HG03342 (cell line): ENCODE measurements around the gene WDPCP.
"Not testable (repeated sequence)": the region's sequence is repeated elsewhere in the genome, so short reads cannot be mapped to it uniquely, and the experiment has no call there.

Experiments used
- ATAC-seq: cut with Tn5 transposase; IDR thresholded peaks from one replicate; pipeline ENCODE4 v1.9.1; 2021; ENCODE audit warnings: mild to moderate bottlenecking, moderate library complexity; ENCODE audit not compliant: unreplicated experiment

Gene WDPCP

GRCh38 chr2:63465633-63466032 is 122.6 kb downstream of the WDPCP start:
- no peak for ATAC-seq

- no peak for ATAC-seq
Observed at GRCh38 chr2:63463142-63463541, 125.1 kb downstream of the WDPCP start.

GRCh38 chr2:63446658-63447057 is 141.6 kb downstream of the WDPCP start:
- ATAC-seq: no peak

- ATAC-seq: no peak
Observed at GRCh38 chr2:63444565-63445288, 143.6 kb downstream of the WDPCP start.

- no peak for ATAC-seq
Observed at GRCh38 chr2:63440612-63441011, 147.7 kb downstream of the WDPCP start.

GRCh38 chr2:63438181-63438580 is 150.1 kb downstream of the WDPCP start:
- no peak for ATAC-seq

GRCh38 chr2:63436488-63436887 is 151.8 kb downstream of the WDPCP start:
- no peak for ATAC-seq

- no peak for ATAC-seq
Observed at GRCh38 chr2:63435070-63435469, 153.2 kb downstream of the WDPCP start.

GRCh38 chr2:63434024-63435001 is 154.0 kb downstream of the WDPCP start:
- ATAC-seq: no peak

- no peak for ATAC-seq
Observed at GRCh38 chr2:63432373-63432772, 155.9 kb downstream of the WDPCP start.

- ATAC-seq: no peak
Observed at GRCh38 chr2:63425606-63426005, 162.7 kb downstream of the WDPCP start.

GRCh38 chr2:63425079-63425416 is 163.2 kb downstream of the WDPCP start:
- ATAC-seq: peak; percentile 96

- ATAC-seq: peak; percentile 19
Observed at GRCh38 chr2:63424329-63425078, 163.8 kb downstream of the WDPCP start.

GRCh38 chr2:63422556-63422955 is 165.7 kb downstream of the WDPCP start:
- ATAC-seq: no peak

GRCh38 chr2:63408530-63408929 is 179.7 kb downstream of the WDPCP start:
- ATAC-seq: no peak

GRCh38 chr2:63406641-63407040 is 181.6 kb downstream of the WDPCP start:
- ATAC-seq: no peak

GRCh38 chr2:63403820-63404219 is 184.5 kb downstream of the WDPCP start:
- no peak for ATAC-seq

GRCh38 chr2:63402889-63403288 is 185.4 kb downstream of the WDPCP start:
- ATAC-seq: not testable (repeated sequence)

GRCh38 chr2:63399156-63399555 is 189.1 kb downstream of the WDPCP start:
- no peak for ATAC-seq

- no peak for ATAC-seq
Observed at GRCh38 chr2:63379451-63379850, 208.8 kb downstream of the WDPCP start.

GRCh38 chr2:63378589-63378988 is 209.7 kb downstream of the WDPCP start:
- ATAC-seq: no peak
